Mucosa of descending colon (tissue), 3 donors: ENCODE measurements around the gene CACNG5. TPM values are rescaled to one million over a fixed set of nuclear protein-coding genes. Genes with fewer than 3 reads are reported as not detected.

Experiments
- ATAC-seq: fragments of 200-7000 bp; cut with Tn5 transposase; one replicate; pipeline ENCODE4 v1.9.1; 2020; ENCODE audit warnings: mild to moderate bottlenecking, moderate library complexity
- DNase-seq, 3 donors: peaks; one replicate each; pipeline ENCODE4 v3.0.0-alpha.2; 2020
- H3K36me3 ChIP-seq: fragments of 200-600 bp; one replicate; pipeline ENCODE4 v1.8.0; 2021; ENCODE audit warnings: low read depth, mild to moderate bottlenecking
- H3K4me1 ChIP-seq: fragments of 200-600 bp; one replicate; pipeline ENCODE4 v1.8.0; 2021; ENCODE audit warnings: low read depth, mild to moderate bottlenecking
- H3K4me3 ChIP-seq: fragments of 200-600 bp; one replicate; pipeline ENCODE4 v1.8.0; 2021; ENCODE audit warnings: mild to moderate bottlenecking
- H3K9me3 ChIP-seq: fragments of 200-600 bp; one replicate; pipeline ENCODE4 v1.8.0; 2021; ENCODE audit warnings: mild to moderate bottlenecking
- intact Hi-C, 2 donors: fragments of 100-400 bp; cut with DNase I in 1 of 2; cut with micrococcal nuclease in 1 of 2; formaldehyde crosslinking; loops; one replicate each; pipeline versions ENCODE4 v1.11.0 to v1.11.1; 2022; cut with DNase I, micrococcal nuclease
- total RNA-seq, 3 donors: library from RNA; stranded (reverse); fragmentation: NEBNext Ultra II Directional in 2 of 3; extraction: Animal tissue kit (Norgen Biotek cat#: 25700) in 2 of 3; gene quantifications; one replicate each; pipeline versions ENCODE4 v1.2.1 to v1.2.4, GENCODE V29; 2021 to 2023
- TF ChIP-seq, protein P1 (sequence below): fragments of 200-600 bp; IDR thresholded peaks from one replicate; pipeline ENCODE4 v1.8.0; 2022; ENCODE audit warnings: antibody characterized with exemption, mild to moderate bottlenecking
- donor health status: DM: no; HTN: no; CAD: no; lungs with moderate emphysema.
- donor health status: DM: no; HTN: no; CAD: no.
- donor health status: DM: no; HTN: yes; CAD: no.

The CACNG5 gene
- total RNA-seq, 3 donors from 2014 or later: 0.44 TPM; not detected in 2

DNA sequence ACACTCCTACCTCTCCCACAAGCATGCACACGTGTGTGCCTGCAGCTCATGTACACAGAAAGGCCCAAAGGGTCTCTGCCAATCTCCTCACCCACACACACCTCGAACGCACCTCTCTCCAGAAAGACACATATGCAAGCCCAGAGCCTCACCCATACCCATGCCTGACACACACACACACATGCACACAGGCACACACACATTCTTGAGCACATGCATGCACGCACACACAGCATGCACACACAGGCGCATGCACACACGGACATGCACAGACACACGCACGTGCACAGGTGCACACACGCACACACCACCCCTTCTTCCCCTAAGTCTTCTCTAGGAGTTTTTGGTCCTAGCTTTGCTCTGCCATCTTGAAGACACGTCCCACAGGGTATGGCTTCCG is 80.9 kb downstream of the CACNG5 start:
- H3K36me3 ChIP-seq: no peaks in the 10 kb centered on the region
- H3K4me1 ChIP-seq: no peaks in the 10 kb centered on the region
- intact Hi-C loops: no loop called here
- no peak overlapping the region for H3K4me3 ChIP-seq
- TF ChIP-seq, protein P1, sequence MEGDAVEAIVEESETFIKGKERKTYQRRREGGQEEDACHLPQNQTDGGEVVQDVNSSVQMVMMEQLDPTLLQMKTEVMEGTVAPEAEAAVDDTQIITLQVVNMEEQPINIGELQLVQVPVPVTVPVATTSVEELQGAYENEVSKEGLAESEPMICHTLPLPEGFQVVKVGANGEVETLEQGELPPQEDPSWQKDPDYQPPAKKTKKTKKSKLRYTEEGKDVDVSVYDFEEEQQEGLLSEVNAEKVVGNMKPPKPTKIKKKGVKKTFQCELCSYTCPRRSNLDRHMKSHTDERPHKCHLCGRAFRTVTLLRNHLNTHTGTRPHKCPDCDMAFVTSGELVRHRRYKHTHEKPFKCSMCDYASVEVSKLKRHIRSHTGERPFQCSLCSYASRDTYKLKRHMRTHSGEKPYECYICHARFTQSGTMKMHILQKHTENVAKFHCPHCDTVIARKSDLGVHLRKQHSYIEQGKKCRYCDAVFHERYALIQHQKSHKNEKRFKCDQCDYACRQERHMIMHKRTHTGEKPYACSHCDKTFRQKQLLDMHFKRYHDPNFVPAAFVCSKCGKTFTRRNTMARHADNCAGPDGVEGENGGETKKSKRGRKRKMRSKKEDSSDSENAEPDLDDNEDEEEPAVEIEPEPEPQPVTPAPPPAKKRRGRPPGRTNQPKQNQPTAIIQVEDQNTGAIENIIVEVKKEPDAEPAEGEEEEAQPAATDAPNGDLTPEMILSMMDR: no peak
- ATAC-seq (no peak), DNase-seq (no peak)
- no peaks in the 10 kb centered on the region for H3K9me3 ChIP-seq

DNA sequence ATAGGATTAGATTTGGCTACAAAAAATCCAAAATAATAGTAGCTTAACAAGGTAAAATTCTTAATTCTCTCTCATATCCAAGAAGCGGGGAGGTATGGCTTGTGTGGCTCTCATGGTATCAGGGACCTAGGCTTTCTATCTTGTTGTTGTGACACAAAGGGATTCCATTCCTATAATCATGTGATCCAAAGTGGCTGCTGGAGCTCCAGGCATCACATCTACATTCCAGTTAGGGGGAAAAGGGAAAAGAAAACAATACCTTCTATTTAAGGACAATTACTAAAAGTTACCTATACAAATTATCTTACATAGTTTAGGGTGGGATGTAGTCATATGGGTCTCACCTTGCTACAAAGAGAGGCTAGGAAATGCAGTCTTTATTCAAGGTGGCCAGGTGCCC is 82.0 kb downstream of the CACNG5 start:
- DNase-seq (no peak), ATAC-seq (no peak)
- Histone ChIP-seq H3K4me1 (no peaks in the 10 kb centered on the region), H3K4me3 (no peak overlapping the region), H3K36me3 (no peaks in the 10 kb centered on the region), H3K9me3 (no peaks in the 10 kb centered on the region)
- intact Hi-C loops: no loop called here
- TF ChIP-seq, protein P1: no peak

DNA sequence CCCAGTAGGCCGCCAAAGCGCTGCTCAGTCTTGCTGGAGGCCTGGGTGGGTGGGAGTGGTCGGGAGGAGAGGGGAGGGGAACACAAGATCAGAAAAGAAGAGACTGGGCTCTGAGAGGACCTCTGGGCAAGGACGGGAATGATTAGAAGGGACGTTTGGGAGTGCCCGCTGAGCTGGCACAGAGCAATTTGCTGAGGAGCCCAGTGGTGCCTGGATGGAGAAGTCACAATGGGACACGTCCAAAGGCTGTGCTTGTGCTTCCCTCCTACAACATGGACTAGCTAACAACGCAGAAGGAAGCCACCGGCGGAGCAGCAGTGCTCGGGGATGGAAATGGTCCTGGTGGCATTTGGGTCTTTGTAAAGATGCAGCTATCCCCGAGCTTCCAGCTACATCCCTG is 84.0 kb downstream of the CACNG5 start:
- H3K36me3 ChIP-seq: no peaks in the 10 kb centered on the region
- TF ChIP-seq, protein P1: no peak
- DNase-seq (no peak), ATAC-seq (no peak)
- intact Hi-C loops: no loop called here
- H3K4me1 ChIP-seq: no peaks in the 10 kb centered on the region
- no peaks in the 10 kb centered on the region for H3K9me3 ChIP-seq
- no peak overlapping the region for H3K4me3 ChIP-seq

DNA sequence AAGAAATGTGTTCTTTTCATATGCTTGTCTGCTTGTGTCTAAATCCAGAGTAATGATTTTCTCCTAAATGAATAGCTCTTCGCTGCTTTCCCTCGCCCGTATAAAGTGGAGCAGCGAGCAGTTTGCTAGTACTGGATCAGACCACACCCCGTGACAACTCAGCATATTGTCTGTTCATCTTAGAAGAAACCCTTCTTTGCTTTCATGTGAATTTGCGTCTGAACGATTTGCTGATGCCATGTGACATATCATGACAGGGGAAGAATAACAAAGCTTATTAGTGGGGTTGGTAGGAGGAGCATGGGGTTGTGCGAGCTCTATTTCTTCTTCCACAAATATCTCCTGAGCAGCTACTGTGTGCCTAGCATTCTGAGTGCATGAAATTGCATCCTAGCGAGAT is 85.5 kb downstream of the CACNG5 start:
- no peak for ATAC-seq
- Histone ChIP-seq H3K4me3 (no peak overlapping the region), H3K4me1 (no peaks in the 10 kb centered on the region), H3K9me3 (no peaks in the 10 kb centered on the region), H3K36me3 (no peaks in the 10 kb centered on the region)
- TF ChIP-seq, protein P1: no peak
- no peak for DNase-seq
- intact Hi-C loops: no loop called here

DNA sequence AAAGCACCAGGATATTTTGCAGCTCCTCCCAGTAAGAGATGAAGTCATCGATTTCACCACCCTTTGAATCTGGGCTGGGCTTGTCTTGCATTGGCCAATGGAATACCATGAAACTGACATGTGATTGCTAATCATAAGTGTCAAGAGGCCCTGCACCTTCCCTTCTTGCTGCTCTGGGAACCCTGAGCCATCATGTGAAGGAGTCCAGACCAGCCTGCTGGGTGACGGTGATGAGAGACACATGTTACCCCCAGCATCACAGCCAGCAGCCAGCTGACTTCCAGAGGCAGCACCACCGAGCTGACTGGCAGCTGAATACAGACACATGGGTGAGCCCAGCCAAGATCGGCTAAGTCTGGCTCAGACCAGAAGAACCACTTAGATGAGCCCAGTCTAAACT is 86.0 kb downstream of the CACNG5 start:
- intact Hi-C loops: no loop called here
- ATAC-seq: no peak

More for the DNA sequence above, 86.0 kb downstream of the CACNG5 start:
- Histone ChIP-seq H3K9me3 (no peaks in the 10 kb centered on the region), H3K4me1 (no peaks in the 10 kb centered on the region), H3K4me3 (no peak overlapping the region), H3K36me3 (no peaks in the 10 kb centered on the region)
- DNase-seq: no peak
- TF ChIP-seq, protein P1: no peak
